ENCODE measurements around the gene RSPO4.

DNA sequence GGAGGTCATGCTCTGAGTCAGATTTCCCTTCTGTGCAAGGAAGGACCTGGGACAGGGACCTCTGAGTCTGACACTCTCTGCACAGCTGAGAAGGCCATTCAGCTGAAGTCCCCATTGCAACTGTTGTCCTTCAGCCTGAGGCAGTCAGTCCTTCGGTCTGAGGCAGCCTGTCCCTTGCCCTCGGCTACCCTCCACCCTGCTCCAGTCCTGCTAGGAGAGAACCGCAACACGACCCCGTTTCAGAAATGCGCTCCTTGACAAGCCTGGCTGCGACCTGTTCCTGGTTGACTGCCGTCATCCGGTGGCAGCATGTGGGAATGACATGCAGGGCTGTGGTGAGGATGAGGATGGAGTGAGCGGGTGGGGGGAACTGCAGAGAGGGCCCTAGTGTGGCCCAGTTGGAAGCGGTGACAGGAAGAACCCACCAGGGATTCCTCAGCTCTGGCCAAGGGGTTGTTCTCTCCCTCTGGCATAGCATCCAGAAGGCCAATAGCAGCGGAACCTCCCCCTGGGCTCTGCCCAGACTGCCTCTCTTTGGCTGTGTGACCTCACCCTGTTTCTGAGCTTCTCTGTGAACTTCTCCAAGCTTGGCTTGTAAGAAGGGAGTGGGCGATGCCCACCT is 45.7 kb downstream of the RSPO4 start:
- TF ChIP-seq, protein P1, sequence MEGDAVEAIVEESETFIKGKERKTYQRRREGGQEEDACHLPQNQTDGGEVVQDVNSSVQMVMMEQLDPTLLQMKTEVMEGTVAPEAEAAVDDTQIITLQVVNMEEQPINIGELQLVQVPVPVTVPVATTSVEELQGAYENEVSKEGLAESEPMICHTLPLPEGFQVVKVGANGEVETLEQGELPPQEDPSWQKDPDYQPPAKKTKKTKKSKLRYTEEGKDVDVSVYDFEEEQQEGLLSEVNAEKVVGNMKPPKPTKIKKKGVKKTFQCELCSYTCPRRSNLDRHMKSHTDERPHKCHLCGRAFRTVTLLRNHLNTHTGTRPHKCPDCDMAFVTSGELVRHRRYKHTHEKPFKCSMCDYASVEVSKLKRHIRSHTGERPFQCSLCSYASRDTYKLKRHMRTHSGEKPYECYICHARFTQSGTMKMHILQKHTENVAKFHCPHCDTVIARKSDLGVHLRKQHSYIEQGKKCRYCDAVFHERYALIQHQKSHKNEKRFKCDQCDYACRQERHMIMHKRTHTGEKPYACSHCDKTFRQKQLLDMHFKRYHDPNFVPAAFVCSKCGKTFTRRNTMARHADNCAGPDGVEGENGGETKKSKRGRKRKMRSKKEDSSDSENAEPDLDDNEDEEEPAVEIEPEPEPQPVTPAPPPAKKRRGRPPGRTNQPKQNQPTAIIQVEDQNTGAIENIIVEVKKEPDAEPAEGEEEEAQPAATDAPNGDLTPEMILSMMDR (IDR thresholded peaks at IDR 0.05) = peak; percentile 93
- TF ChIP-seq ZFX (IDR thresholded peaks at IDR 0.05; ENCODE audit: borderline replicate concordance) = no peak

All from 22Rv1 (cell line).